Measurements from ENCODE around the gene BAZ1A.

BAZ1A gene

GRCh38 chr14:34890937-34891336 is 15.8 kb upstream of the BAZ1A start:
- no peak overlapping the region for H3K27ac ChIP-seq (ENCODE audit: insufficient read depth, low read depth, low read length, poor library complexity, severe bottlenecking)
- no peak overlapping the region for H3K4me3 ChIP-seq (ENCODE audit: insufficient read depth, low read depth, low read length)
- no peaks in the 10 kb centered on the region for H3K36me3 ChIP-seq (ENCODE audit: control insufficient read depth, insufficient read depth, low read length)
- H3K9me3 ChIP-seq (ENCODE audit: control insufficient read depth, low read length), result no peaks in the 10 kb centered on the region
- no peaks in the 10 kb centered on the region for H3K27me3 ChIP-seq (ENCODE audit: control insufficient read depth, insufficient read depth, low read length, poor library complexity, severe bottlenecking)
- WGBS, 2 experiments, result 75 to 100% methylated on average over 1 of the region's 1 CpG
- no peaks in the 10 kb centered on the region for H3K4me1 ChIP-seq (ENCODE audit: control insufficient read depth, insufficient read depth, low read length)

- H3K9me3 ChIP-seq (ENCODE audit: control insufficient read depth, low read length), result no peaks in the 10 kb centered on the region
- no peak overlapping the region for H3K27ac ChIP-seq (ENCODE audit: insufficient read depth, low read depth, low read length, poor library complexity, severe bottlenecking)
- no peaks in the 10 kb centered on the region for H3K27me3 ChIP-seq (ENCODE audit: control insufficient read depth, insufficient read depth, low read length, poor library complexity, severe bottlenecking)
- no peaks in the 10 kb centered on the region for H3K4me1 ChIP-seq (ENCODE audit: control insufficient read depth, insufficient read depth, low read length)
- H3K4me3 ChIP-seq (ENCODE audit: insufficient read depth, low read depth, low read length), result no peak overlapping the region
- H3K36me3 ChIP-seq (ENCODE audit: control insufficient read depth, insufficient read depth, low read length), result no peaks in the 10 kb centered on the region
- WGBS, 2 experiments, result 100% methylated on average over 1 to 2 of the region's 2 CpGs
These were observed 13.0 kb upstream of the BAZ1A start for GRCh38 chr14:34888186-34888585.

- Histone ChIP-seq H3K36me3 (ENCODE audit: control insufficient read depth, insufficient read depth, low read length) (no peaks in the 10 kb centered on the region), H3K27ac (ENCODE audit: insufficient read depth, low read depth, low read length, poor library complexity, severe bottlenecking) (no peak overlapping the region), H3K27me3 (ENCODE audit: control insufficient read depth, insufficient read depth, low read length, poor library complexity, severe bottlenecking) (no peaks in the 10 kb centered on the region), H3K9me3 (ENCODE audit: control insufficient read depth, low read length) (no peaks in the 10 kb centered on the region), H3K4me3 (ENCODE audit: insufficient read depth, low read depth, low read length) (no peak overlapping the region), H3K4me1 (ENCODE audit: control insufficient read depth, insufficient read depth, low read length) (no peaks in the 10 kb centered on the region)
- 90 to 95% methylated on average over 4 of the region's 4 CpGs for WGBS, 2 experiments
These were observed 8.8 kb upstream of the BAZ1A start for GRCh38 chr14:34883954-34884353.

GRCh38 chr14:34874386-34875030 is 652 bp downstream of the BAZ1A start:
- Histone ChIP-seq H3K27me3 (ENCODE audit: control insufficient read depth, insufficient read depth, low read length, poor library complexity, severe bottlenecking) (peaks cover 36% of the 10 kb centered on the region), H3K4me3 (ENCODE audit: insufficient read depth, low read depth, low read length) (peak overlapping the region; percentile 68)

GRCh38 chr14:34873589-34874385 is 1.4 kb downstream of the BAZ1A start:
- H3K9me3 ChIP-seq (ENCODE audit: control insufficient read depth, low read length), result no peaks in the 10 kb centered on the region
- H3K27ac ChIP-seq (ENCODE audit: insufficient read depth, low read depth, low read length, poor library complexity, severe bottlenecking), result peak overlapping the region; percentile 44
- H3K4me3 ChIP-seq (ENCODE audit: insufficient read depth, low read depth, low read length), result peak overlapping the region; percentile 68
- no peaks in the 10 kb centered on the region for H3K4me1 ChIP-seq (ENCODE audit: control insufficient read depth, insufficient read depth, low read length)
- WGBS, 2 experiments, result 0% methylated on average over 81 of the region's 81 CpGs
- no peaks in the 10 kb centered on the region for H3K36me3 ChIP-seq (ENCODE audit: control insufficient read depth, insufficient read depth, low read length)
- H3K27me3 ChIP-seq (ENCODE audit: control insufficient read depth, insufficient read depth, low read length, poor library complexity, severe bottlenecking), result peaks cover 36% of the 10 kb centered on the region

More at GRCh38 chr14:34874386-34875030, 652 bp downstream of the BAZ1A start:
- no peaks in the 10 kb centered on the region for H3K9me3 ChIP-seq (ENCODE audit: control insufficient read depth, low read length)
- H3K4me1 ChIP-seq (ENCODE audit: control insufficient read depth, insufficient read depth, low read length), result no peaks in the 10 kb centered on the region
- H3K27ac ChIP-seq (ENCODE audit: insufficient read depth, low read depth, low read length, poor library complexity, severe bottlenecking), result peak overlapping the region; percentile 44
- WGBS, 2 experiments, result 0% methylated on average over 85 of the region's 85 CpGs
- no peaks in the 10 kb centered on the region for H3K36me3 ChIP-seq (ENCODE audit: control insufficient read depth, insufficient read depth, low read length)

GRCh38 chr14:34872822-34873588 is 2.2 kb downstream of the BAZ1A start:
- H3K36me3 ChIP-seq (ENCODE audit: control insufficient read depth, insufficient read depth, low read length), result no peaks in the 10 kb centered on the region

GRCh38 chr14:34867199-34867598 is 8.0 kb downstream of the BAZ1A start:
- Histone ChIP-seq H3K27me3 (ENCODE audit: control insufficient read depth, insufficient read depth, low read length, poor library complexity, severe bottlenecking) (peaks cover 4% of the 10 kb centered on the region), H3K4me1 (ENCODE audit: control insufficient read depth, insufficient read depth, low read length) (no peaks in the 10 kb centered on the region), H3K9me3 (ENCODE audit: control insufficient read depth, low read length) (no peaks in the 10 kb centered on the region), H3K4me3 (ENCODE audit: insufficient read depth, low read depth, low read length) (no peak overlapping the region), H3K36me3 (ENCODE audit: control insufficient read depth, insufficient read depth, low read length) (no peaks in the 10 kb centered on the region), H3K27ac (ENCODE audit: insufficient read depth, low read depth, low read length, poor library complexity, severe bottlenecking) (no peak overlapping the region)
- 71 to 73% methylated on average over 4 of the region's 5 CpGs for WGBS, 2 experiments

More at GRCh38 chr14:34872822-34873588, 2.2 kb downstream of the BAZ1A start:
- Histone ChIP-seq H3K27ac (ENCODE audit: insufficient read depth, low read depth, low read length, poor library complexity, severe bottlenecking) (no peak overlapping the region), H3K27me3 (ENCODE audit: control insufficient read depth, insufficient read depth, low read length, poor library complexity, severe bottlenecking) (peaks cover 36% of the 10 kb centered on the region), H3K9me3 (ENCODE audit: control insufficient read depth, low read length) (no peaks in the 10 kb centered on the region), H3K4me1 (ENCODE audit: control insufficient read depth, insufficient read depth, low read length) (no peaks in the 10 kb centered on the region), H3K4me3 (ENCODE audit: insufficient read depth, low read depth, low read length) (peak overlapping the region; percentile 68)
- WGBS, 2 experiments, result 12% methylated on average over 19 of the region's 19 CpGs

- WGBS, 2 experiments, result 93 to 94% methylated on average over 12 of the region's 13 CpGs
- no peak overlapping the region for H3K4me3 ChIP-seq (ENCODE audit: insufficient read depth, low read depth, low read length)
- H3K27me3 ChIP-seq (ENCODE audit: control insufficient read depth, insufficient read depth, low read length, poor library complexity, severe bottlenecking), result no peaks in the 10 kb centered on the region
- H3K9me3 ChIP-seq (ENCODE audit: control insufficient read depth, low read length), result no peaks in the 10 kb centered on the region
- no peak overlapping the region for H3K27ac ChIP-seq (ENCODE audit: insufficient read depth, low read depth, low read length, poor library complexity, severe bottlenecking)
- H3K36me3 ChIP-seq (ENCODE audit: control insufficient read depth, insufficient read depth, low read length), result no peaks in the 10 kb centered on the region
- no peaks in the 10 kb centered on the region for H3K4me1 ChIP-seq (ENCODE audit: control insufficient read depth, insufficient read depth, low read length)
These were observed 9.1 kb downstream of the BAZ1A start for GRCh38 chr14:34865889-34866574.

GRCh38 chr14:34863844-34864243 is 11.3 kb downstream of the BAZ1A start:
- Histone ChIP-seq H3K27ac (ENCODE audit: insufficient read depth, low read depth, low read length, poor library complexity, severe bottlenecking) (no peak overlapping the region), H3K36me3 (ENCODE audit: control insufficient read depth, insufficient read depth, low read length) (no peaks in the 10 kb centered on the region)
- WGBS, 2 experiments, result 100% methylated on average over 1 of the region's 1 CpG

More at GRCh38 chr14:34863844-34864243, 11.3 kb downstream of the BAZ1A start:
- no peaks in the 10 kb centered on the region for H3K27me3 ChIP-seq (ENCODE audit: control insufficient read depth, insufficient read depth, low read length, poor library complexity, severe bottlenecking)
- no peaks in the 10 kb centered on the region for H3K4me1 ChIP-seq (ENCODE audit: control insufficient read depth, insufficient read depth, low read length)
- H3K4me3 ChIP-seq (ENCODE audit: insufficient read depth, low read depth, low read length), result no peak overlapping the region
- no peaks in the 10 kb centered on the region for H3K9me3 ChIP-seq (ENCODE audit: control insufficient read depth, low read length)
